HCT116 (cell line): ENCODE data around the gene ERAP2. TPM values are rescaled to one million over a fixed set of nuclear protein-coding genes. Genes with fewer than 3 reads are reported as not detected.

Experiments used
- ATAC-seq: fragments of 200-7000 bp; cut with Tn5 transposase; 2 replicates; pipeline ENCODE4 v1.9.1; 2020; ENCODE audit warnings: mild to moderate bottlenecking, moderate library complexity
- BruUV-seq: library from RNA; stranded (reverse); fragments of 400-500 nt; replicated peaks from 2 replicates; lab custom pipeline; 2021; lab: Mats Ljungman, UMichigan
- CTCF ChIA-PET: fragments of 300-600 bp; sonication (Branson Sonifier 250); formaldehyde crosslinking; loops from one replicate; lab custom pipeline; 2021; ENCODE audit warnings: antibody characterized with exemption; lab: Charles Lee
- POLR2A ChIA-PET: fragments of 300-600, 350-600 bp; sonication (Branson Sonifier 250); formaldehyde crosslinking; loops from one replicate; lab custom pipeline; 2021; ENCODE audit warnings: antibody characterized with exemption; lab: Charles Lee
- RAD21 ChIA-PET, 2 experiments: fragments of 300-600 bp; sonication (Branson Sonifier 250); formaldehyde crosslinking; loops; one replicate each; lab custom pipeline; 2023; ENCODE audit warnings: low total read pairs in 2 of 2; ENCODE audit not compliant: uncharacterized antibody in 2 of 2, unreplicated experiment in 2 of 2, low non-redundant PET in 1 of 2; lab: Charles Lee
- DNase-seq: peaks from one replicate; pipeline ENCODE4 v3.0.0-alpha.2; 2010; ENCODE audit warnings: low read depth, low spot score
- H2AFZ ChIP-seq: fragments of 200-600 bp; shearing (Covaris generic), sonication (generic); 2 replicates; pipeline ENCODE4 v1.6.1; 2017; ENCODE audit warnings: low read depth, mixed run types, mixed read lengths, antibody characterized with exemption, low read length; ENCODE audit not compliant: poor library complexity, severe bottlenecking
- H3K27ac ChIP-seq: 2 replicates; pipeline ENCODE4 v1.5.1; 2012; ENCODE audit warnings: low read depth, low read length
- H3K27me3 ChIP-seq: fragments of 200-600 bp; sonication (generic); 2 replicates; pipeline ENCODE4 v1.6.1; 2016; ENCODE audit warnings: mixed run types, low read length, mixed read lengths; ENCODE audit not compliant: insufficient read depth
- H3K36me3 ChIP-seq, 2 experiments: fragments of 200-500 bp in 1 of 2; fragments of 200-600 bp in 1 of 2; sonication (Bioruptor generic) in 1 of 2; sonication (generic) in 1 of 2; 2 replicates each; pipeline versions ENCODE4 v1.5.1 to v1.6.1; 2014 to 2016; ENCODE audit warnings: low read length in 2 of 2, inconsistent platforms in 1 of 2, mixed read lengths in 1 of 2, mixed run types in 1 of 2; ENCODE audit not compliant: insufficient read depth in 2 of 2, control insufficient read depth in 1 of 2
- H3K4me1 ChIP-seq, 2 experiments: fragments of 200-600 bp in 1 of 2; sonication (generic) in 1 of 2; 2 replicates each; pipeline versions ENCODE4 v1.5.1 to v1.6.1; 2012 to 2017; ENCODE audit warnings: low read length in 2 of 2, inconsistent platforms in 1 of 2, mild to moderate bottlenecking in 1 of 2, mixed read lengths in 1 of 2, mixed run types in 1 of 2, moderate library complexity in 1 of 2; ENCODE audit not compliant: insufficient read depth in 2 of 2, control insufficient read depth in 1 of 2
- H3K4me2 ChIP-seq: fragments of 200-600 bp; sonication (generic); 2 replicates; pipeline ENCODE4 v1.6.1; 2017; ENCODE audit warnings: mixed run types, low read length, mixed read lengths
- H3K4me3 ChIP-seq, 2 experiments: fragments of 200-600 bp in 1 of 2; sonication (generic) in 1 of 2; replicated peaks in 1 of 2; 2 replicates each; pipeline ENCODE4 v1.5.1; 2011 to 2016; ENCODE audit warnings: low read length in 2 of 2, control low read depth in 1 of 2, low read depth in 1 of 2, mild to moderate bottlenecking in 1 of 2, mixed read lengths in 1 of 2, mixed run types in 1 of 2
- H3K79me2 ChIP-seq: fragments of 200-600 bp; sonication (generic); 2 replicates; pipeline ENCODE4 v1.6.1; 2017; ENCODE audit warnings: mild to moderate bottlenecking, mixed run types, low read length, moderate library complexity, mixed read lengths; ENCODE audit not compliant: insufficient read depth
- H3K9ac ChIP-seq: fragments of 200-600 bp; sonication (generic); 2 replicates; pipeline ENCODE4 v1.6.1; 2016; ENCODE audit warnings: low read length, mixed read lengths
- H3K9me2 ChIP-seq: fragments of 200-600 bp; sonication (generic), shearing (Covaris generic); 2 replicates; pipeline ENCODE4 v1.6.1; 2017; ENCODE audit warnings: mixed run types, mild to moderate bottlenecking, moderate library complexity; ENCODE audit not compliant: insufficient read depth
- H3K9me3 ChIP-seq, 2 experiments: fragments of 200-500 bp in 1 of 2; fragments of 200-600 bp in 1 of 2; sonication (Bioruptor generic) in 1 of 2; sonication (generic) in 1 of 2; 2 replicates each; pipeline ENCODE4 v1.6.1; 2014 to 2017; ENCODE audit warnings: low read length in 2 of 2, mixed read lengths in 2 of 2, inconsistent platforms in 1 of 2, low read depth in 1 of 2, mild to moderate bottlenecking in 1 of 2, mixed run types in 1 of 2, moderate library complexity in 1 of 2; ENCODE audit not compliant: control insufficient read depth in 1 of 2, insufficient read depth in 1 of 2
- H4K20me1 ChIP-seq: fragments of 200-600 bp; sonication (generic), shearing (Covaris generic); 2 replicates; pipeline ENCODE4 v1.6.1; 2017; ENCODE audit warnings: mixed run types, mild to moderate bottlenecking, moderate library complexity; ENCODE audit not compliant: insufficient read depth
- CEBPB ChIP-seq: IDR thresholded peaks from 2 replicates; pipeline ENCODE4 v1.6.1; 2012; ENCODE audit warnings: low read depth
- CTCF ChIP-seq, 3 experiments: fragments of 200-600 bp in 1 of 3; sonication (generic) in 1 of 3; IDR thresholded peaks in 2 of 3; conservative IDR thresholded peaks in 1 of 3; 2 replicates each; pipeline ENCODE4 v1.5.1; 2012 to 2017; ENCODE audit warnings: low read depth in 2 of 3, low read length in 2 of 3, antibody characterized with exemption in 1 of 3, borderline replicate concordance in 1 of 3, control low read depth in 1 of 3, mild to moderate bottlenecking in 1 of 3, mixed read lengths in 1 of 3, mixed run types in 1 of 3, moderate library complexity in 1 of 3; ENCODE audit not compliant: insufficient read depth in 1 of 3
- FOSL1 ChIP-seq: IDR thresholded peaks from 2 replicates; pipeline ENCODE4 v1.6.1; 2012; ENCODE audit warnings: low read depth
- POLR2A ChIP-seq: IDR thresholded peaks from 2 replicates; pipeline ENCODE4 v1.7.0; 2011; ENCODE audit warnings: borderline replicate concordance; ENCODE audit not compliant: insufficient read depth, insufficient read length; ENCODE audit errors: extremely low read depth
- POLR2AphosphoS5 ChIP-seq: IDR thresholded peaks from 2 replicates; pipeline ENCODE4 v1.6.1; 2011; ENCODE audit warnings: mild to moderate bottlenecking, low read depth, low read length, moderate library complexity
- RAD21 ChIP-seq: IDR thresholded peaks from 2 replicates; pipeline ENCODE4 v1.6.1; 2012; ENCODE audit warnings: low read depth, mild to moderate bottlenecking
- SP1 ChIP-seq: IDR thresholded peaks from 2 replicates; pipeline ENCODE4 v1.6.1; 2012; ENCODE audit warnings: low read depth
- SRF ChIP-seq: IDR thresholded peaks from 2 replicates; pipeline ENCODE4 v1.6.1; 2012; ENCODE audit warnings: low read depth
- ZBTB33 ChIP-seq: IDR thresholded peaks from 2 replicates; pipeline ENCODE4 v1.6.1; 2011; ENCODE audit warnings: mild to moderate bottlenecking, low read length, moderate library complexity; ENCODE audit not compliant: insufficient replicate concordance; ENCODE audit errors: extremely low read depth
- intact Hi-C: fragments of 100-400 bp; cut with micrococcal nuclease; formaldehyde crosslinking; loops from 2 replicates; pipeline ENCODE4 v1.10.0; 2022
- total RNA-seq: library from RNA; stranded (reverse); gene quantifications from one replicate; pipeline ENCODE4 v1.2.1, GENCODE V29; 2021; ENCODE audit not compliant: unreplicated experiment

Gene ERAP2
- total RNA-seq, 1 experiment from 2014 or later = 2.2 TPM

- H3K27me3 ChIP-seq = no peaks in the 10 kb centered on the region
- H3K9me3 ChIP-seq = no peaks in the 10 kb centered on the region
- no peaks in the 10 kb centered on the region for H3K4me1 ChIP-seq
- no peak overlapping the region for H3K4me2 ChIP-seq
- H2AFZ ChIP-seq = peak overlapping the region; percentile 28
- CTCF ChIA-PET = interaction anchor here (0.6 to 2.4 kb wide), 17 partner anchors 8 to 311 kb away, joined by 3 to 35 read pairs (median 4); partner anchors contain the start of genes LIX1 and LNPEP
- TF ChIP-seq SRF (no peak), SP1 (no peak), ZBTB33 (no peak), CEBPB (no peak), POLR2A (no peak), RAD21 (no peak), FOSL1 (no peak), POLR2AphosphoS5 (no peak), CTCF (IDR thresholded peaks at IDR 0.05 in 2 of 3, conservative IDR thresholded peaks at IDR 0.05 in 1 of 3; ENCODE audit: borderline replicate concordance in 1 of 3, insufficient read depth in 1 of 3, low read depth in 2 of 3, low read length in 2 of 3) (no peak)
- H3K9me2 ChIP-seq = no peaks in the 10 kb centered on the region
- no peak overlapping the region for H3K27ac ChIP-seq
- intact Hi-C loops = loop anchor here (1.0 to 5.0 kb wide), 5 partner anchors 66 to 293 kb away; partner anchors contain the start of gene LIX1
- ATAC-seq = no peak
- no TSS peak for BruUV-seq
- no peaks in the 10 kb centered on the region for H3K79me2 ChIP-seq
- no peak overlapping the region for H3K9ac ChIP-seq
- DNase-seq = no peak
- RAD21 ChIA-PET = interaction anchor here (0.5 to 1.6 kb wide), 11 partner anchors 12 to 292 kb away, joined by 3 to 9 read pairs (median 3); partner anchors contain the start of gene LIX1 (in 2 of the 2)
- POLR2A ChIA-PET = interaction anchor here (1.2 kb wide), 1 partner anchor 9 kb away, joined by 4 read pairs; no protein-coding TSS in a partner anchor
- H3K4me3 ChIP-seq = no peak overlapping the region
- H3K36me3 ChIP-seq = no peaks in the 10 kb centered on the region
- H4K20me1 ChIP-seq = no peaks in the 10 kb centered on the region
These were observed 7.0 kb upstream of the ERAP2 start for GRCh38 chr5:96869372-96869641.
